PFSK-1 (cell line): ENCODE measurements around the gene ADGRL3.

Experiments
- FOXP2 ChIP-seq: optimal IDR thresholded peaks from 2 replicates; pipeline ENCODE3; 2011; ENCODE audit warnings: borderline replicate concordance, control low read depth, inconsistent platforms; ENCODE audit not compliant: insufficient read depth; ENCODE audit errors: extremely low read length, extremely low read depth
- POLR2AphosphoS5 ChIP-seq: IDR thresholded peaks from 2 replicates; pipeline ENCODE4 v1.6.1; 2012; ENCODE audit warnings: low read depth, mild to moderate bottlenecking, control low read depth, low read length, moderate library complexity
- REST ChIP-seq, 2 experiments: IDR thresholded peaks; 2 replicates each; pipeline versions ENCODE4 v1.6.1 to v1.8.0; 2011 to 2012; ENCODE audit warnings: low read depth in 2 of 2, low read length in 2 of 2, control low read depth in 1 of 2, inconsistent platforms in 1 of 2, mild to moderate bottlenecking in 1 of 2, moderate library complexity in 1 of 2; ENCODE audit not compliant: insufficient read depth in 1 of 2
- SIN3A ChIP-seq: IDR thresholded peaks from 2 replicates; pipeline ENCODE4 v1.6.1; 2012; ENCODE audit warnings: mild to moderate bottlenecking, low read length, moderate library complexity, borderline replicate concordance; ENCODE audit not compliant: insufficient read depth
- TAF1 ChIP-seq: IDR thresholded peaks from 2 replicates; pipeline ENCODE4 v1.6.1; 2012; ENCODE audit warnings: low read length, control low read depth, borderline replicate concordance; ENCODE audit not compliant: insufficient read depth

GRCh38 chr4:61517144-61517543 is 317.0 kb downstream of the ADGRL3 start:
- TF ChIP-seq POLR2AphosphoS5 (no peak), TAF1 (no peak), SIN3A (no peak), REST (IDR thresholded peaks at IDR 0.05; ENCODE audit: insufficient read depth in 1 of 2, low read depth in 2 of 2, low read length in 2 of 2) (no peak), FOXP2 (no peak)
